Brain microvascular endothelial cell (primary cell): ENCODE measurements around the gene EPHB2.

Source experiments
- DNase-seq: peaks from one replicate; pipeline ENCODE4 v3.0.0-alpha.2; 2020
- H3K27ac ChIP-seq: fragments of 250-450 bp; sonication (Bioruptor Pico); 2 replicates; pipeline ENCODE4 v1.5.1; 2020; ENCODE audit warnings: mild to moderate bottlenecking, moderate library complexity
- H3K27me3 ChIP-seq: fragments of 250-450 bp; sonication (Bioruptor Pico); replicated peaks from 2 replicates; pipeline ENCODE4 v1.5.1; 2020; ENCODE audit warnings: mild to moderate bottlenecking
- H3K36me3 ChIP-seq: fragments of 250-450 bp; sonication (Bioruptor Pico); replicated peaks from 2 replicates; pipeline ENCODE4 v1.5.1; 2020; ENCODE audit warnings: mild to moderate bottlenecking
- H3K4me3 ChIP-seq: 2 replicates; pipeline ENCODE4 v1.5.1; 2011; ENCODE audit warnings: low read depth, mild to moderate bottlenecking, control low read depth, low read length, moderate library complexity
- CTCF ChIP-seq: IDR thresholded peaks from 2 replicates; pipeline ENCODE4 v1.5.1; 2011; ENCODE audit warnings: low read depth, mild to moderate bottlenecking, moderate library complexity, low read length, control low read depth, inconsistent platforms; ENCODE audit errors: missing control alignments
- in situ Hi-C: cut with HindIII; loops from 2 replicates; pipeline ENCODE4 v1.10.0; 2017; ENCODE audit warnings: low sequenced_read_pairs, low pct_ligation_motif_present

EPHB2 gene

GRCh38 chr1:22920734-22921451 is 210.3 kb downstream of the EPHB2 start:
- no peak for DNase-seq
- no peak for TF ChIP-seq CTCF
- in situ Hi-C loops: no loop called here
- no peak overlapping the region for H3K27ac ChIP-seq
- no peaks in the 10 kb centered on the region for H3K27me3 ChIP-seq
- no peak overlapping the region for H3K4me3 ChIP-seq
- no peaks in the 10 kb centered on the region for H3K36me3 ChIP-seq

- DNase-seq: no peak
- H3K36me3 ChIP-seq: no peaks in the 10 kb centered on the region
- no peak overlapping the region for H3K27ac ChIP-seq
- no peaks in the 10 kb centered on the region for H3K27me3 ChIP-seq
- H3K4me3 ChIP-seq: no peak overlapping the region
- in situ Hi-C loops: no loop called here
- TF ChIP-seq CTCF: no peak
Measured at GRCh38 chr1:22921452-22922126, 210.9 kb downstream of the EPHB2 start.

DNA sequence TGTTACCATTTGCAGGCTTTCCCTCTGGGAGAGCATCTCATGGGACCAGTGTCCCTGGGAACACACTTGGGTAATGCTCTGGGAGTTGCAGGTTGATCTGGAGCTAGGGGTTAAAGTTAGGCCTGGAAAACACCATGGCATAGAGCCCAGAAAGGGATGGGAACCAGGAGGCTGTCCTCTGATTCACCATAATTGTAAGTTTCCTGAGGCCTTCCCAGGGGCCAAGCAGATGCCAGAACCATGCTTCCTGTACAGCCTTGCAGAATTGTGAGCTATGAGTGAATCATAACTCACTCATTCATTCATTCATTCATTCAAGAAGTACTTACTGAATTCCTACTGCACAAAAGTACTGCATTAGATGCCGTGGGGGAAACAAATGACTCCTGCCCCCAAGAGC is 212.0 kb downstream of the EPHB2 start:
- Histone ChIP-seq H3K4me3 (no peak overlapping the region), H3K36me3 (no peaks in the 10 kb centered on the region), H3K27ac (no peak overlapping the region), H3K27me3 (no peaks in the 10 kb centered on the region)
- no peak for TF ChIP-seq CTCF
- DNase-seq: no peak
- in situ Hi-C loops: no loop called here

GRCh38 chr1:22925111-22925510 is 214.5 kb downstream of the EPHB2 start:
- in situ Hi-C loops: no loop called here
- no peaks in the 10 kb centered on the region for H3K36me3 ChIP-seq
- no peak overlapping the region for H3K4me3 ChIP-seq
- H3K27me3 ChIP-seq: no peaks in the 10 kb centered on the region
- no peak for DNase-seq
- no peak for TF ChIP-seq CTCF
- no peak overlapping the region for H3K27ac ChIP-seq

GRCh38 chr1:22930240-22930912 is 219.7 kb downstream of the EPHB2 start:
- H3K27me3 ChIP-seq: peaks cover 2% of the 10 kb centered on the region
- no peak overlapping the region for H3K27ac ChIP-seq
- in situ Hi-C loops: no loop called here
- H3K4me3 ChIP-seq: no peak overlapping the region
- no peaks in the 10 kb centered on the region for H3K36me3 ChIP-seq
- TF ChIP-seq CTCF: peak; percentile 92
- DNase-seq: peak; percentile 38
